H9 (cell line): ENCODE results near the gene USP17L28. TPM values are rescaled to one million over a fixed set of nuclear protein-coding genes. Genes with fewer than 3 reads are reported as not detected.
"Not testable (repeated sequence)": the region's sequence is repeated elsewhere in the genome, so short reads cannot be mapped to it uniquely, and the experiment has no call there.

Experiments used
- DNase-seq: peaks from one replicate; pipeline ENCODE4 v3.0.0-alpha.2; 2017
- H2AFZ ChIP-seq: one replicate; pipeline ENCODE4 v1.6.1; 2013; ENCODE audit warnings: mild to moderate bottlenecking, low read length, control low read depth, moderate library complexity
- H2AK5ac ChIP-seq: 2 replicates; pipeline ENCODE4 v1.6.1; 2013; ENCODE audit warnings: low read length, control low read depth, mixed read lengths; ENCODE audit not compliant: insufficient read length
- H2BK120ac ChIP-seq: one replicate; pipeline ENCODE4 v1.6.1; 2013; ENCODE audit warnings: low read depth, mild to moderate bottlenecking, low read length, control low read depth, inconsistent platforms; ENCODE audit not compliant: poor library complexity, severe bottlenecking
- H2BK12ac ChIP-seq: 2 replicates; pipeline ENCODE4 v1.6.1; 2013; ENCODE audit warnings: low read length, control low read depth, mixed read lengths, low read depth; ENCODE audit not compliant: insufficient read length
- H2BK15ac ChIP-seq: 2 replicates; pipeline ENCODE4 v1.6.1; 2013; ENCODE audit warnings: low read depth, low read length, control low read depth
- H2BK20ac ChIP-seq: one replicate; pipeline ENCODE4 v1.6.1; 2013; ENCODE audit warnings: low read depth, mild to moderate bottlenecking, low read length, control low read depth, inconsistent platforms; ENCODE audit not compliant: poor library complexity, severe bottlenecking
- H2BK5ac ChIP-seq: 2 replicates; pipeline ENCODE4 v1.6.1; 2013; ENCODE audit warnings: low read length, control low read depth, mixed read lengths; ENCODE audit not compliant: insufficient read length
- H3K14ac ChIP-seq: 2 replicates; pipeline ENCODE4 v1.6.1; 2013; ENCODE audit warnings: low read length, control low read depth; ENCODE audit not compliant: insufficient read depth
- H3K18ac ChIP-seq: 2 replicates; pipeline ENCODE4 v1.6.1; 2013; ENCODE audit warnings: low read depth, mild to moderate bottlenecking, mixed read lengths, low read length, control low read depth; ENCODE audit not compliant: insufficient read length
- H3K23ac ChIP-seq: 2 replicates; pipeline ENCODE4 v1.6.1; 2013; ENCODE audit warnings: low read length, control low read depth, mixed read lengths, low read depth; ENCODE audit not compliant: insufficient read length
- H3K23me2 ChIP-seq: 2 replicates; pipeline ENCODE4 v1.6.1; 2013; ENCODE audit warnings: low read depth, mild to moderate bottlenecking, mixed read lengths, low read length, control low read depth; ENCODE audit not compliant: insufficient read length, poor library complexity, severe bottlenecking
- H3K27ac ChIP-seq: 2 replicates; pipeline ENCODE4 v1.5.1; 2013; ENCODE audit warnings: low read length, control low read depth, mixed read lengths, low read depth; ENCODE audit not compliant: insufficient read length
- H3K27me3 ChIP-seq: 2 replicates; pipeline ENCODE4 v1.6.1; 2013; ENCODE audit warnings: low read length, control low read depth, inconsistent platforms; ENCODE audit not compliant: insufficient read depth
- H3K4ac ChIP-seq: 2 replicates; pipeline ENCODE4 v1.6.1; 2013; ENCODE audit warnings: low read depth, mild to moderate bottlenecking, control low read depth, inconsistent platforms, low read length, moderate library complexity
- H3K4me1 ChIP-seq: 2 replicates; pipeline ENCODE4 v1.6.1; 2013; ENCODE audit warnings: low read length, control low read depth, inconsistent platforms; ENCODE audit not compliant: insufficient read depth
- H3K4me2 ChIP-seq: 2 replicates; pipeline ENCODE4 v1.6.1; 2013; ENCODE audit warnings: low read length, control low read depth, mixed read lengths; ENCODE audit not compliant: insufficient read length, insufficient read depth
- H3K56ac ChIP-seq: 2 replicates; pipeline ENCODE4 v1.6.1; 2013; ENCODE audit warnings: low read depth, mild to moderate bottlenecking, mixed read lengths, low read length, control low read depth; ENCODE audit not compliant: insufficient read length
- H3K79me1 ChIP-seq: 2 replicates; pipeline ENCODE4 v1.6.1; 2013; ENCODE audit warnings: low read depth, mild to moderate bottlenecking, moderate library complexity, low read length, control low read depth, inconsistent platforms; ENCODE audit not compliant: insufficient read depth, poor library complexity, severe bottlenecking
- H3K79me2 ChIP-seq: 2 replicates; pipeline ENCODE4 v1.6.1; 2013; ENCODE audit warnings: low read length, control low read depth, inconsistent platforms; ENCODE audit not compliant: insufficient read depth
- H3K9ac ChIP-seq: 2 replicates; pipeline ENCODE4 v1.6.1; 2013; ENCODE audit warnings: low read length, control low read depth, mixed read lengths; ENCODE audit not compliant: insufficient read length; ENCODE audit errors: extremely low read depth
- H3K9me3 ChIP-seq: one replicate; pipeline ENCODE4 v1.6.1; 2013; ENCODE audit warnings: low read depth, low read length, inconsistent platforms; ENCODE audit not compliant: control insufficient read depth
- H3T11ph ChIP-seq: one replicate; pipeline ENCODE4 v1.6.1; 2013; ENCODE audit warnings: mild to moderate bottlenecking, low read length, control low read depth, inconsistent platforms
- H4K20me1 ChIP-seq: one replicate; pipeline ENCODE4 v1.6.1; 2013; ENCODE audit not compliant: control insufficient read depth, insufficient read length, insufficient read depth
- H4K5ac ChIP-seq: 2 replicates; pipeline ENCODE4 v1.6.1; 2013; ENCODE audit warnings: low read depth, mild to moderate bottlenecking, mixed read lengths, low read length, control low read depth; ENCODE audit not compliant: insufficient read length
- H4K8ac ChIP-seq: replicated peaks from 2 replicates; pipeline ENCODE4 v1.6.1; 2013; ENCODE audit warnings: low read length, control low read depth, mixed read lengths, low read depth; ENCODE audit not compliant: insufficient read length
- H4K91ac ChIP-seq: 2 replicates; pipeline ENCODE4 v1.6.1; 2013; ENCODE audit warnings: low read depth, mild to moderate bottlenecking, moderate library complexity, mixed read lengths, low read length, control low read depth; ENCODE audit not compliant: insufficient read length
- H3K27ac Mint-ChIP-seq, 3 experiments: 2 replicates in 2 of 3; 3 replicates in 1 of 3; pipeline ENCODE4 v1.8.0; 2020 to 2021; ENCODE audit warnings: mixed read lengths in 3 of 3, mild to moderate bottlenecking in 1 of 3, moderate library complexity in 1 of 3
- H3K27me3 Mint-ChIP-seq: 2 replicates; pipeline ENCODE4 v1.8.0; 2021; ENCODE audit warnings: low read depth, mild to moderate bottlenecking, moderate library complexity, mixed read lengths
- H3K36me3 Mint-ChIP-seq, 3 experiments: 2 replicates in 2 of 3; 3 replicates in 1 of 3; pipeline ENCODE4 v1.8.0; 2020 to 2021; ENCODE audit warnings: low read depth in 3 of 3, mixed read lengths in 3 of 3; ENCODE audit not compliant: insufficient read depth in 1 of 3
- H3K4me1 Mint-ChIP-seq, 2 experiments: 2 replicates each; pipeline ENCODE4 v1.8.0; 2020; ENCODE audit warnings: mixed read lengths in 2 of 2
- H3K4me3 Mint-ChIP-seq, 2 experiments: 2 replicates in 1 of 2; 3 replicates in 1 of 2; pipeline ENCODE4 v1.8.0; 2020 to 2021; ENCODE audit warnings: mild to moderate bottlenecking in 2 of 2, mixed read lengths in 2 of 2, moderate library complexity in 1 of 2
- H3K9me3 Mint-ChIP-seq, 2 experiments: 2 replicates in 1 of 2; 3 replicates in 1 of 2; pipeline ENCODE4 v1.8.0; 2020; ENCODE audit warnings: mild to moderate bottlenecking in 2 of 2, mixed read lengths in 2 of 2, moderate library complexity in 1 of 2
- WGBS: extraction: QIAGEN DNeasy Blood & Tissue Kit; methylation state at CpG from one replicate; pipeline ENCODE4 v1.1.7; 2013; ENCODE audit warnings: missing lambda C conversion rate, low lambda C conversion rate, mixed read lengths; ENCODE audit not compliant: insufficient read length; ENCODE audit errors: extremely low coverage; 5-methylcytosine and 5-hydroxymethylcytosine counted together
- total RNA-seq: library from RNA; stranded (reverse); gene quantifications from 2 replicates; pipeline ENCODE4 v1.2.1, GENCODE V29; 2021

The USP17L28 gene
- total RNA-seq, 1 experiment from 2014 or later = not detected

GRCh38 chr4:9379881-9380280 lies 31.2 kb downstream of the USP17L28 start:
- WGBS = no CpG with 5 or more reads among the region's 1 CpG
- H2BK5ac ChIP-seq, H3K18ac ChIP-seq, H3K36me3 Mint-ChIP-seq, H3K27me3 Mint-ChIP-seq, H3K27ac ChIP-seq, H2BK20ac ChIP-seq, H3K79me2 ChIP-seq, H3K4me3 Mint-ChIP-seq, H3K9ac ChIP-seq, H3K14ac ChIP-seq, H3T11ph ChIP-seq, H4K91ac ChIP-seq, H3K4me1 Mint-ChIP-seq, H3K23me2 ChIP-seq, H3K56ac ChIP-seq, H2BK120ac ChIP-seq, H3K4ac ChIP-seq, H3K9me3 ChIP-seq, H3K4me2 ChIP-seq, H3K27ac Mint-ChIP-seq, H4K20me1 ChIP-seq, H4K5ac ChIP-seq, H2BK12ac ChIP-seq, H2AK5ac ChIP-seq, H2BK15ac ChIP-seq, H3K4me1 ChIP-seq, H2AFZ ChIP-seq, H3K79me1 ChIP-seq, H4K8ac ChIP-seq, DNase-seq, H3K27me3 ChIP-seq, H3K23ac ChIP-seq: not testable (repeated sequence)
- peaks cover 24 to 34% of the 10 kb centered on the region in 2 experiments for H3K9me3 Mint-ChIP-seq
